Liver (tissue), 9 donors: ENCODE results near the gene GPS2. TPM values are rescaled to one million over a fixed set of nuclear protein-coding genes. Genes with fewer than 3 reads are reported as not detected.

Experiments
- DNase-seq: peaks from one replicate; pipeline ENCODE4 v3.0.0-alpha.2; 2017; ENCODE audit warnings: low spot score
- H3K27ac ChIP-seq, 2 donors: one replicate each; pipeline ENCODE4 v1.7.0; 2013; ENCODE audit warnings: inconsistent platforms in 2 of 2, low read length in 2 of 2, control low read depth in 1 of 2, low read depth in 1 of 2, mild to moderate bottlenecking in 1 of 2
- H3K27me3 ChIP-seq, 4 donors: one replicate each; pipeline versions ENCODE4 v1.6.1 to v1.7.0; 2013; ENCODE audit warnings: low read length in 3 of 4, inconsistent platforms in 1 of 4, mild to moderate bottlenecking in 1 of 4, moderate library complexity in 1 of 4; ENCODE audit not compliant: control insufficient read depth in 4 of 4, insufficient read depth in 4 of 4
- H3K36me3 ChIP-seq, 4 donors: one replicate each; pipeline versions ENCODE4 v1.6.1 to v1.7.0; 2013; ENCODE audit warnings: low read length in 3 of 4, mild to moderate bottlenecking in 3 of 4, low read depth in 1 of 4, moderate library complexity in 1 of 4; ENCODE audit not compliant: control insufficient read depth in 4 of 4, insufficient read depth in 3 of 4
- H3K4me1 ChIP-seq, 4 donors: one replicate each; pipeline versions ENCODE4 v1.6.1 to v1.7.0; 2013; ENCODE audit warnings: low read length in 3 of 4, mild to moderate bottlenecking in 3 of 4, moderate library complexity in 1 of 4; ENCODE audit not compliant: control insufficient read depth in 4 of 4, insufficient read depth in 4 of 4
- H3K4me3 ChIP-seq, 3 donors: one replicate each; pipeline versions ENCODE4 v1.6.1 to v1.7.0; 2013; ENCODE audit warnings: low read length in 3 of 3, control low read depth in 1 of 3, low read depth in 1 of 3, mild to moderate bottlenecking in 1 of 3
- H3K9ac ChIP-seq, 2 donors: one replicate each; pipeline ENCODE4 v1.7.0; 2013; ENCODE audit warnings: low read length in 2 of 2, mild to moderate bottlenecking in 2 of 2, moderate library complexity in 2 of 2, control low read depth in 1 of 2, low read depth in 1 of 2
- H3K9me3 ChIP-seq, 4 donors: one replicate each; pipeline versions ENCODE4 v1.6.1 to v1.7.0; 2013; ENCODE audit warnings: low read length in 3 of 4; ENCODE audit not compliant: control insufficient read depth in 4 of 4
- ATF3 ChIP-seq: IDR thresholded peaks from 2 replicates; pipeline ENCODE4 v1.6.1; 2016; ENCODE audit warnings: antibody characterized with exemption
- CTCF ChIP-seq: fragments of 150-350 bp; IDR thresholded peaks from 2 replicates; pipeline ENCODE4 v1.5.1; 2017; ENCODE audit warnings: improper control_type of control experiment, low read depth, low read length; ENCODE audit not compliant: missing input control
- EGR1 ChIP-seq, 2 donors: IDR thresholded peaks; 2 replicates each; pipeline ENCODE4 v1.6.1; 2016 to 2018; ENCODE audit warnings: antibody characterized with exemption in 2 of 2, low read depth in 2 of 2
- FOXA1 ChIP-seq: IDR thresholded peaks from 2 replicates; pipeline ENCODE4 v1.6.1; 2016; ENCODE audit warnings: antibody characterized with exemption
- FOXA2 ChIP-seq: IDR thresholded peaks from 2 replicates; pipeline ENCODE4 v1.6.1; 2016; ENCODE audit warnings: antibody characterized with exemption
- GABPA ChIP-seq, 2 donors: IDR thresholded peaks in 1 of 2; conservative IDR thresholded peaks in 1 of 2; 2 replicates each; pipeline ENCODE4 v1.6.1; 2016; ENCODE audit warnings: antibody characterized with exemption in 2 of 2, mild to moderate bottlenecking in 1 of 2, moderate library complexity in 1 of 2
- HNF4A ChIP-seq, 2 donors: conservative IDR thresholded peaks; 2 replicates each; pipeline ENCODE4 v1.6.1; 2016; ENCODE audit warnings: antibody characterized with exemption in 2 of 2, mild to moderate bottlenecking in 2 of 2
- HNF4G ChIP-seq: IDR thresholded peaks from 2 replicates; pipeline ENCODE4 v1.6.1; 2016; ENCODE audit warnings: antibody characterized with exemption
- JUND ChIP-seq, 2 donors: IDR thresholded peaks; 2 replicates each; pipeline ENCODE4 v1.6.1; 2016; ENCODE audit warnings: antibody characterized with exemption in 2 of 2
- MAX ChIP-seq: IDR thresholded peaks from 2 replicates; pipeline ENCODE4 v1.6.1; 2016; ENCODE audit warnings: antibody characterized with exemption
- NR2F2 ChIP-seq: IDR thresholded peaks from 2 replicates; pipeline ENCODE4 v1.6.1; 2016; ENCODE audit warnings: antibody characterized with exemption
- RAD21 ChIP-seq, 2 donors: IDR thresholded peaks; 2 replicates each; pipeline ENCODE4 v1.6.1; 2016; ENCODE audit warnings: antibody characterized with exemption in 2 of 2, mild to moderate bottlenecking in 2 of 2
- REST ChIP-seq: IDR thresholded peaks from 2 replicates; pipeline ENCODE4 v1.6.1; 2016; ENCODE audit warnings: antibody characterized with exemption, mild to moderate bottlenecking
- RXRA ChIP-seq, 2 donors: IDR thresholded peaks; 2 replicates each; pipeline ENCODE4 v1.6.1; 2017 to 2018; ENCODE audit warnings: antibody characterized with exemption in 2 of 2, mild to moderate bottlenecking in 1 of 2
- SP1 ChIP-seq: IDR thresholded peaks from 2 replicates; pipeline ENCODE4 v1.6.1; 2018; ENCODE audit warnings: antibody characterized with exemption, mild to moderate bottlenecking
- TAF1 ChIP-seq: conservative IDR thresholded peaks from 2 replicates; pipeline ENCODE4 v1.6.1; 2016; ENCODE audit warnings: antibody characterized with exemption, mild to moderate bottlenecking
- YY1 ChIP-seq: IDR thresholded peaks from 2 replicates; pipeline ENCODE4 v1.6.1; 2016; ENCODE audit warnings: antibody characterized with exemption, mild to moderate bottlenecking
- ZBTB33 ChIP-seq: IDR thresholded peaks from 2 replicates; pipeline ENCODE4 v1.6.1; 2016; ENCODE audit warnings: antibody characterized with exemption
- WGBS: extraction: QIAGEN DNeasy Blood & Tissue Kit; methylation state at CpG from one replicate; pipeline ENCODE4 v1.1.7; 2013; 5-methylcytosine and 5-hydroxymethylcytosine counted together
- polyA plus RNA-seq, 2 donors: library from polyadenylated mRNA; stranded (reverse) in 1 of 2; unstranded in 1 of 2; fragments of 200-250 nt in 1 of 2; fragments of >200 nt in 1 of 2; fragmentation: Nextera tagmentation in 1 of 2; extraction: Ambion mirVana in 1 of 2; gene quantifications; one replicate each; pipeline versions ENCODE4 v1.2.1 to v1.2.3, GENCODE V29; 2013 to 2015
- total RNA-seq, 2 donors: library from RNA; depleted of rRNA; stranded (reverse); fragments of >200 nt; gene quantifications; one replicate each; pipeline ENCODE4 v1.2.3, GENCODE V29; 2014
- donor health status: healthy.
- donor health status: healthy.
- donor health status: healthy.
- donor health status: healthy.
- donor health status: healthy.

The GPS2 gene
- total and polyA plus RNA-seq, 4 donors = 20.8 to 43.1 (median 22.8) TPM

- H3K9me3 ChIP-seq = no peaks in the 10 kb centered on the region
- no peak for DNase-seq
- H3K27ac ChIP-seq = no peak overlapping the region
- no peak overlapping the region for H3K4me3 ChIP-seq
- no peaks in the 10 kb centered on the region for H3K36me3 ChIP-seq
- TF ChIP-seq ZBTB33 (no peak), YY1 (no peak), MAX (no peak), EGR1 (IDR thresholded peaks at IDR 0.05; ENCODE audit: low read depth in 2 of 2) (no peak), FOXA1 (no peak), TAF1 (no peak), CTCF (no peak), HNF4G (no peak), HNF4A (conservative IDR thresholded peaks at IDR 0.05) (no peak), FOXA2 (no peak), ATF3 (no peak), NR2F2 (no peak), SP1 (no peak), RXRA (IDR thresholded peaks at IDR 0.05) (no peak), REST (no peak), RAD21 (IDR thresholded peaks at IDR 0.05) (no peak), GABPA (IDR thresholded peaks at IDR 0.05 in 1 of 2, conservative IDR thresholded peaks at IDR 0.05 in 1 of 2) (no peak)
- no peak overlapping the region for H3K9ac ChIP-seq
- WGBS = 57% methylated on average over 6 of the region's 6 CpGs
- peaks cover 11 to 28% (median 17%) of the 10 kb centered on the region in 4 donors for H3K4me1 ChIP-seq
- H3K27me3 ChIP-seq = no peaks in the 10 kb centered on the region
Measured at GRCh38 chr17:7292729-7293128, 22.4 kb downstream of the GPS2 start.

DNA sequence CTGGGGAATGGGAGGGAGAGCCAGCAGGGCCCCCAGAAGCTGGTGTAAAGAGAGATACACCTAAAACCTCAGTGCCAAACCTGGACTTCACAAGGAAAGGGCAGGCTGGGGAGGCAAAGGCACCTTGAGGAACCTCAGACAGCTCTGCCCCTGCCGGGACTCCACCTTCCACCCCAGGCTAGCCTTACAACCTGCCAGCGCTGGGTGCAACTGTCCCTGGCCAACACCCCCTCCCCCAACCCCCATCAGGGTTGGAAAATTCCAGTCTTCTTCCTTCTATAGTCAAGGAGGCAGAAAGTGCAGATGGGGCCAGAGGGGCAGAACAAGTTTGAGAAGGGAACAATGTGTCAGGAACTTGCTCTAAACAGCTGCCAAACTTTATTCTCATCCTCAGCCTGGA is 23.0 kb downstream of the GPS2 start:
- Histone ChIP-seq H3K9me3 (no peaks in the 10 kb centered on the region), H3K27ac (no peak overlapping the region), H3K9ac (no peak overlapping the region), H3K27me3 (no peaks in the 10 kb centered on the region), H3K4me3 (no peak overlapping the region), H3K36me3 (no peaks in the 10 kb centered on the region), H3K4me1 (peaks cover 11 to 28% (median 17%) of the 10 kb centered on the region in 4 donors)
- no peak for DNase-seq
- TF ChIP-seq GABPA (IDR thresholded peaks at IDR 0.05 in 1 of 2, conservative IDR thresholded peaks at IDR 0.05 in 1 of 2) = no peak
- TF ChIP-seq FOXA1 = no peak
- TF ChIP-seq TAF1 = no peak
- no peak for TF ChIP-seq MAX
- no peak for TF ChIP-seq SP1
- TF ChIP-seq RXRA (IDR thresholded peaks at IDR 0.05) = no peak
- no peak for TF ChIP-seq EGR1 (IDR thresholded peaks at IDR 0.05; ENCODE audit: low read depth in 2 of 2)
- TF ChIP-seq HNF4A (conservative IDR thresholded peaks at IDR 0.05) = no peak
- no peak for TF ChIP-seq REST
- no peak for TF ChIP-seq JUND (IDR thresholded peaks at IDR 0.05)
- TF ChIP-seq FOXA2 = no peak
- WGBS = 88% methylated on average over 2 of the region's 2 CpGs
